ENCODE results near the gene SNAPC4.
"Not testable (repeated sequence)": the region's sequence is repeated elsewhere in the genome, so short reads cannot be mapped to it uniquely, and the experiment has no call there.

SNAPC4 gene

GRCh38 chr9:136409557-136410455, 9.8 kb upstream of the SNAPC4 start:
- peak; percentile 9 for DNase-seq

- no peak for DNase-seq
These were observed 7.9 kb upstream of the SNAPC4 start for GRCh38 chr9:136407911-136408310.

GRCh38 chr9:136407061-136407460, 7.1 kb upstream of the SNAPC4 start:
- DNase-seq, result not testable (repeated sequence)

- not testable (repeated sequence) for DNase-seq
These were observed 5.9 kb upstream of the SNAPC4 start for GRCh38 chr9:136405904-136406303.

- DNase-seq, result no peak
These were observed 5.5 kb upstream of the SNAPC4 start for GRCh38 chr9:136405481-136405880.

GRCh38 chr9:136404801-136405136, 4.8 kb upstream of the SNAPC4 start:
- no peak for DNase-seq

GRCh38 chr9:136403915-136404800, 4.2 kb upstream of the SNAPC4 start:
- DNase-seq, result no peak

GRCh38 chr9:136403538-136403914, 3.6 kb upstream of the SNAPC4 start:
- no peak for DNase-seq

- no peak for DNase-seq
These were observed 2.1 kb upstream of the SNAPC4 start for GRCh38 chr9:136402067-136402466.

- no peak for DNase-seq
These were observed 1.4 kb upstream of the SNAPC4 start for GRCh38 chr9:136401173-136401922.

GRCh38 chr9:136399176-136400037, 563 bp downstream of the SNAPC4 start:
- DNase-seq, result no peak

GRCh38 chr9:136398286-136398685, 1.7 kb downstream of the SNAPC4 start:
- no peak for DNase-seq

GRCh38 chr9:136397643-136398042, 2.3 kb downstream of the SNAPC4 start:
- DNase-seq, result no peak

GRCh38 chr9:136396219-136396515, 3.8 kb downstream of the SNAPC4 start:
- DNase-seq, result no peak

GRCh38 chr9:136395345-136396218, 4.4 kb downstream of the SNAPC4 start:
- DNase-seq, result no peak

- no peak for DNase-seq
These were observed 5.0 kb downstream of the SNAPC4 start for GRCh38 chr9:136395020-136395340.

- DNase-seq, result no peak
These were observed 5.5 kb downstream of the SNAPC4 start for GRCh38 chr9:136394312-136395019.

- no peak for DNase-seq
These were observed 6.4 kb downstream of the SNAPC4 start for GRCh38 chr9:136393531-136393930.

- DNase-seq, result no peak
These were observed 7.2 kb downstream of the SNAPC4 start for GRCh38 chr9:136392538-136393449.

Data from DMS79 treated with DMSO at 0.1 percent for 48 hours (cell line).